Muscle of arm (tissue), 14 donors: ENCODE measurements around the gene OXSM. TPM values are rescaled to one million over a fixed set of nuclear protein-coding genes. Genes with fewer than 3 reads are reported as not detected.
A peak's percentile ranks its signal among the peaks of the same experiment; 100 is the strongest.

Experiments
- DNase-seq: peaks from one replicate; pipeline ENCODE4 v3.0.0-alpha.2; 2013
- long read RNA-seq, 11 donors: transcript quantifications; one replicate each; lab custom pipeline, GENCODE V29; 2026
- polyA plus RNA-seq, 12 donors: library from polyadenylated mRNA; unstranded; fragments of 120-200 nt; gene quantifications; one replicate each; pipeline ENCODE4 v1.2.1, GENCODE V29; 2013; ENCODE audit not compliant: insufficient read length in 12 of 12

Gene OXSM
- 10 to 100 TPM in 10 of 12 donors, 1 to 10 TPM in 1, not detected in 1; 10.0 to 15.2 (median 12.1) TPM for polyA plus RNA-seq
- long read RNA-seq, donor 1, transcript OXSM-201 (3 exons, 1,519 nt): major isoform, 6 of 21 reads
- long read RNA-seq, donor 1, partial matches to known transcripts: 14 of 21 reads
- long read RNA-seq, donor 1, other reads (novel, unspliced or antisense): 0 of 21 reads
- long read RNA-seq, donor 2, transcript OXSM-201 (3 exons, 1,519 nt): major isoform, 5 of 5 reads
- long read RNA-seq, donor 2, partial matches to known transcripts: 0 of 5 reads
- long read RNA-seq, donor 2, other reads (novel, unspliced or antisense): 0 of 5 reads
- long read RNA-seq, donor 3, partial matches to known transcripts: 0 of 4 reads
- long read RNA-seq, donor 3, other reads (novel, unspliced or antisense): 0 of 4 reads
- long read RNA-seq, donor 4, partial matches to known transcripts: 6 of 7 reads
- long read RNA-seq, donor 4, other reads (novel, unspliced or antisense): 0 of 7 reads
- long read RNA-seq, donor 5, transcript OXSM-201 (3 exons, 1,519 nt): major isoform, 8 of 10 reads
- long read RNA-seq, donor 5, partial matches to known transcripts: 0 of 10 reads
- long read RNA-seq, donor 5, other reads (novel, unspliced or antisense): 0 of 10 reads
- long read RNA-seq, donor 6, partial matches to known transcripts: 0 of 1 reads
- long read RNA-seq, donor 6, other reads (novel, unspliced or antisense): 0 of 1 reads
- long read RNA-seq, donor 7, partial matches to known transcripts: 0 of 2 reads
- long read RNA-seq, donor 7, other reads (novel, unspliced or antisense): 0 of 2 reads
- long read RNA-seq, donor 8, partial matches to known transcripts: 9 of 12 reads
- long read RNA-seq, donor 8, other reads (novel, unspliced or antisense): 0 of 12 reads
- long read RNA-seq, donor 9: 0 reads
- long read RNA-seq, donor 10, partial matches to known transcripts: 0 of 2 reads
- long read RNA-seq, donor 10, other reads (novel, unspliced or antisense): 0 of 2 reads
- long read RNA-seq, donor 11, partial matches to known transcripts: 12 of 16 reads
- long read RNA-seq, donor 11, other reads (novel, unspliced or antisense): 0 of 16 reads

DNA sequence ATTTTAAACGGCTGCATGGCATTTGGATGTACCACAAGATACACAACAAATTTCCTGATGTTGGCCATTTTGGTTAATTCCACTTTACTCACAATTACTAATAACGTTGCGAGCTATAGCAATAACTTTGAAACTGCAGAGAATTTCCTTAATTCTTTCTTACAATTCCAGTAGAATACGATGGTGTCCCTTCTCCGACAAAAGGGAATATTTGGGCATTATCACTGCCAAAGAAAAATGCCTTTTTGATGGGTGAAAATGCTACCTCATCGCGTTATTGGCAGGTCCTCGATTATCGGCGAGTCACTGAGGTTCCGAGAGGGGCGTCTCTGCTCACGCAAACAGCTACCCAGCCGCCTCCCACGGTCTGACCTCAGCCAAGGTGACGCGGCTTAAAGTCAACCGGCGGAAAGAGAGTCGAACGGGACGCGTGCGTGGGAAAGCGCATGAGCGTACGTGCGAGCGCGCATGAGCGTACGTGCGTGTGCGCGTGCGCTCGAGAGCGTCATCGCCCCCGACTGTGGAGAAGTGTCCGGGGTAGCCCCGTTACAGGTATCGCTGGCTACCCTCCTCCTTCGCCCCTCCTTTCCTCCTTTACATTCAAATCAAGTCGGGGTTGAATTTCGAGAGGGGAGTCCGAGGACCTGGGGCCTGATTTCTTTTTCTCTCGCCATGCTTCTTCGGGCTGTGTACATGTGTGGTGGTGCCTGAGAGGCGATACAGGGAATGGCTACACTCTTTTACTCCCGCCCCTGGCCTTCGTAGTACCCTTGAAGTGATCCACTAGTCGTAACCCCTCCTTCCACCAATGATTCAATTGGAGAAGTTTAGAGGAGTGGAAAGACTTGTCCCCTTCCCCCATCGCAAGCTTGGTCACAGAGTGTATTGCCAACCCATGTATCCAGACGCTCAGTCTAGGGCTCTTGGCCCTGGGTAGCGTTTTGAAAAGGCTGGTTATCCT lies at the start of gene OXSM:
TSS of gene OXSM (plus strand) at position 495 of the 961 bp plus-strand sequence. CDS start 931 bp downstream, outside the sequence.
- peak; percentile 90 for DNase-seq

DNA sequence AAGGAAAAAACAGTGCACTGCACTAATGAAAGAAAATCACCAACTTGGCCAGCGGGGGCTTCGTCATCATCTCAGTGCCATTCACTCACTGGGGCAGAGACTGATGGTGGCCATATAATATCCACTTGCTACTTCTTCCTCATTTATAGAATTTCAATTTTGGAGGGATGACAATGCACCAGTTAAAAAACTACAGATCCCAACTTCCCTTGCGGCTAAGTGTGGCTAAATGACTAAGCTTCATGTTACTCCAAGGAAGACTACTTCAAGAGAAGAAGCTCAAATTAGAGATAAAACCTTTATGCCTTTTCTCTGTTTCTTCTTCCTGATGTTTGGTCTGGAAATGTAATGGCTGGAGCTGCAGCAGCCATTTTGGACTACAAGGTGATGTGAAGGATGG lies 45.4 kb upstream of the OXSM start:
- DNase-seq: no peak

DNA sequence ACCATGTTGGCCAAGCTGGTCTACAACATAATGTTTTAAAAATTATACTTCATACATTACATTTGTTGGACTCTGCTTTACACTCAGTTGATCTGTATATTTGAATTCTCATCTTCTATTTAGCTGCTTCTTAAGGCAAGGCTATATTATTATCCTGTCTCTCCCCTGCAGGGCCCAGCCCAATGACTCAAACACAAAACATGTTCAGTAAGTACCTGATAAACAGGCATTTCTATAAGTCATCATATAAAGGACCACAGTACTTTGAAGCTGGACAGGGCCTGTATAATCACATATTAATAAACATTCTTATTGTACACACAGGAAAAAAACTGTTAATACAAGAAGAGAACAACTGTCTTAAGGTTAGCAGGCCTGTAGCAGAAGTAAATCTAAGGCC lies 42.9 kb upstream of the OXSM start:
- no peak for DNase-seq

DNA sequence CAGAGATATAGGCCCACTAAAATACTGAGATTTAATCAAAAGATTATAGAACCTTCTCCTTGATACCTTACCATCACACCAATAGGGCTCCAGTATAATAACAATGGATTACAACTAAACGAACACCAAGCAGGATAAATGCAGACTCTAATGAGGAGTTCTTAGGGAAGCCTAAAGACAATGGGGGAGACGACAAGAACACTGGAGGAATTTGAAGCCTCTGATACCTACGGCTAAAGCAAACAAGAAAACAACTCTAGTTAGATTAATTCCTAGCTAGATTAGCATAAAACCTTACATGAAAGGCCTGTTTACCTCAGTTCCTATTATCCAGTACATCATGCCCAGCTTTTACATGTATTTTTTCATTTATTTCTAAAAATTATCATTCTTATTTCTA lies 41.7 kb upstream of the OXSM start:
- no peak for DNase-seq

DNA sequence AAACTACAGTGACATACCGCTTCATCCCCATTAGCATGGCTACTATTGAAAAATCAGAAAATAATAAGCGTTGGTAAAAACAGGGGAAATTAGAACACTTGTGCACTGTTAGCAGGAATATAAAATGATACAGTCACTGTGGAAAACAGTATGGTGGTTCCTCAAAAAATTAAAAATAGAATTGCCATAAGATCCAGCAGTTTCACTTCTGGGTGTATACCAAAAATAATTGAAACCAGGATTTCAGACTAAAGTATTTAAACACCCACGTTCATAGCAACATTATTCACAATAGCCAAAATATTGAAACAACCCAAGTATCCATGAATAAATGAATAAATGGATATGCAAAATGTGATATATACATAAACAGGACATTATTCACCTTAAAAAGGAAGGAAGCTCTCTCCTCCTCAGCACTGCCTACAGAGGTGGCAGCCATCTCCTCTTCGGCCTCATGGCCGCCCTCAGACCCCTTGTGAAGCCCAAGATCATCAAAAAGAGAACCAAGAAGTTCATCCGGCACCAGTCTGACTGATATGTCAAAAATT lies 40.8 kb upstream of the OXSM start:
- no peak for DNase-seq

DNA sequence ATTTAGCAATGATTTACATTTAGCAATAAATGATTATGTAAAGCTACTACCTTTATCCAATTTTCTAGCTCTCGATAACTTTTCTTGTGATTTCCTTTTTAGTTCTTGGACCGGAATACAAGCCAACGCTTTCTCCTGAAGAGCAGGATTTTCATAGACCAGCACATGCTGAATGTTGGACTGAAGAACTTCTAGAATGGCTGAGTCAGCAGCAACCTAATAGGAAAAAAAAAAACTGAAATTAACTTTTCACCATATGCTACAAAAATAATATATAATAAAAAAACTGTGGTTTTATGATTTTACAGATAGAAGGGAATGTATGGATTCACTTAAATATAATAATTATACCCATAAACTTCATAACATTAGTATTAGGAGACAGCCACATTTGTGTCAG lies 38.8 kb upstream of the OXSM start:
- no peak for DNase-seq

DNA sequence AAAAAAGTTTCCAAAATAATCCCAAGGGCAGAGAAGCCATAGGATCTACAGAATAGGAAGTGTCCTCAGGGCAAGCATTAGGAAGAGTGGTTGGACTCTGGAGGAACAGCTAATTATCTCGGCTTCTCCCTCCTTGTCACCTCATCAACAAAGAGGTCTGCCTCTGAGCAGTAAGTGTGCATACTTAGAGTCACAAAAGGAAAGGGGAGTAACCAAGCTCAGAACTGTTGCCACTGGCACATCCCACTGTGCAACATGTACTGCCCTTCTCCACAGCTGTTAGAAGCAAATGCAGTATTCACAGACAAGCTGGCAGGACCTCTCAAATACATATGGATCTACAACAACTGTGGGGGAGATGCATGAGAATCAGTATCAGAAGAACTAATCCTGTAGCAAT lies 38.2 kb upstream of the OXSM start:
- no peak for DNase-seq

DNA sequence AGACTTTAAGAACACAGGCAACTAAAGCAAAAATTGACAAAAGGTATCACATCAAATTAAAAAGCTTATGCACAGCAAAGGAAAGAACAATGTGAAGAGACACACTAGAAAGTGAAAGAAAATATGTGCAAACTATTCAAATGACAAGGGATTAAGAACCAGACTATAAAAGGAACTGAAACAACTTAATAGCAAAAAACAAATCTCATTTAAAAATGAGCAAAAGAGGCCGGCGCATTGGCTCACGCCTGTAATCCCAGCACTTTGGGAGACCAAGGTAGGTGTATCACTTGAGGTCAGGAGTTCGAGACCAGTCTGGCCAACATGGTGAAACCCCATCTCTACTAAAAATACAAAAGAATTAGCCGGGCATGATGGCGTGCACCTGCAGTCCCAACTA lies 21.0 kb upstream of the OXSM start:
- DNase-seq: no peak

DNA sequence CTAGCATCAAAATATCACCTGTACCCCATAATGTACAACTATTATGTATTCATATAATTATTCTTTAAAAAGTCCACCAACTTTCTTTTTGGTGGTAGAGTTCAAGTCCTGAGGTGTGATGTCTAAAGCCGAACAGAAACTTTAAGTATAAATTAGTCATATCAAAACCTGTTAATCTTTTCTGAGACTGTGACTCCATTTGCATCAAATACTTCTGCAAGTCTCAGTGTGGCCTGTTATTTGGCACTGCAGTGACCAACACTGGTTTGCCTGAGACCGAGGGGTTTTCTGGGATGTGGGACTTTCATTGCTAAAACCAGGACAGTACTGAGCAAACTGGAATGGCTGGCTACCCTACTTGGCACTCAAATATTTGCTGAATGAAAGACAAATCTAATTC lies 14.0 kb upstream of the OXSM start:
- DNase-seq: no peak

DNA sequence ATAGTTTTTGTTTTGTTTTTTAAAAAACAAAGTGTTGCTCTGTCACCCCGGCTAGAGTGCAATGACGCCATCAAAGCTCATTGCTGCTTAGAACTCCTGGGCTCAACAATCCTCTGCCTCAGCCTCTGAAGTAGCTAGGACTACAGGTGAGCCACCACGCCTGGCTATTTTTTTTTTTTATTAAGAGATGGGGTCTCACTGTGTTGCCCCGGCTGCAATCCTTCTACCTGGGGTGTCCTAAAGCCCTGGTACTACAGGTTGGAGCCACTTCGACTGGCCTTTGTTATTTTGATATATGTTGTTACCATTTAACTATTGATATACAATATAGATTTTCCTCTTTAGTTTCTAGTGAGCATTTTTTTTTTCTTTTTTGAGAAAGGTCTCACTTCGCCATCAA lies 9.3 kb upstream of the OXSM start:
- no peak for DNase-seq

DNA sequence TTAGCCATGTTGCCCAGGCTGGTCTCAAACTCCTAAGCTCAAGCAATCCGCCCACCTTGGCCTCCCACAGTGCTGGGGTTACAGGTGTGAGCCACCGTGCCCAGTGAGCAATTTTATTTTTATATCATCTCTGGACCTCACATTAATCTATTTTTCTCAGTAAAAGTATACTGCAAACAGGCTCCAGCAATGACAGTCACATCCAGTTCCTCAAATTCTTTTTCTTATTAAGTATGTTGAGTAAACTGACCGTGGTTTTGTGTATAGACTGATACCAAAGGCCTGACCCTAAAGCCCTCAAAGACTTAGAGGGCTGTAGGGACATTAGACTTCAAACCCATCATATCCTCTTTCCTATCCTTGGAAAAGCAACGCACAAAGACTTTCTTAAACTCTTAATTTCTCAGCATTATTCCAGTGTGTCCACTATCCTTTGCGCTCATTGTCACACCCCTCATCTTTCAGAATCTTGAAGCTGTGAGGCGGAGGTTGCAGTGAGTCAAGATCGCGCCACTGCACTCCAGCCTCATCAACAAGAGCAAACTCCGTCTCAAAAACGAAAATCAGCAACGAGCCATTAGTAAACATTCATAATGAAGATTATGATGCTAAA lies 8.6 kb upstream of the OXSM start:
- no peak for DNase-seq

DNA sequence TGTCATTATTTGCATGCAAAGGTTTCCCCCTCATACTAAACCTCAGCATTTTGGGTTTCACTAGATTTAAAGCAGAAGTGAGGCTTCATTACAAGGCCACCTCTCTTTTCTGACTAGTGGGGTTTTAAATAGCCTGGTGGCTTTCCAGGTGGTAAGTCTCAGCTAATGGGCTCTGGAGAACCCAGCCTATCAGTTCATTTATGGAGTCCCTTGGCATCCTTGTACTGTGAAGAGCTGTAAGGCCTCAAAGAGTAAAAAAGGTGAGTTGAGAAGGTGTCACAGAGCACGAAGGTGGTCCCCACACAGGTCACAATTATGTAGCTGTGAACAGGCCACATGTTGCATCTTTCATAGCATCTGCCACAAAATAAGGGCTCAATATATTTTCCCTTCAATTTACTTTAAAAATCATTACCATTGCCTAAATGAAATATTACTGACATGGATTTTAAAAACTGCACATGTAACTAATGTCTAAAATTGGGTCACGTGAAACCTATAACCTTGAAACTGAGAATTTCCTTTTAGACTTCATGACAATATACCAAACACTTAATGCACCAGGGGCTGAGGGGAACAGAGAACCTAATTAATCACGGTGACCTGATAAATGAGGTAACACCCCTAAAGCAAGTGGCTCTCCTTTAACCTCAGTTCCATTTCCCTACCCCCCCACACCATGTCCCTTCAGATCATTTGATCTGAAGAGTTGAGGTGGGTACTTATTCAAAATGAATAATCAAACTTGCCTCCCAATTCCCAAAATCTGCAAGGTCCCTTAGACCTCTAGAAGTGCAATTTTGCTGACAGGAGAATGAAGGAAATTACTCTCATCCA lies 7.9 kb upstream of the OXSM start:
- no peak for DNase-seq

DNA sequence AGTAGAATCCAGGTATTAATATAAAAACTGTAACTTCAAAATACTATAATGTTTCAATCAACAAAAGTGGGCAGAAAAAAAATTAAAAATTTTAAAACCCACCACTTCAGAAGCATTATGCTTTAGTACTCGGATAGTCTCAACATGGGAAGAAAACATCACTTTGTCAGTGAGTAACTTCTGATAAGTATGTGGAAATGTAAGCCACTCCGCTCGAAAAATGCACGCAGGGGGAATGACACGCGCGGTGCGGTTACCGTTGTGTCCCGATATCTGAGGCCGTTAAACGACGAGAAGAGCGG lies 7.3 kb upstream of the OXSM start:
- no peak for DNase-seq

DNA sequence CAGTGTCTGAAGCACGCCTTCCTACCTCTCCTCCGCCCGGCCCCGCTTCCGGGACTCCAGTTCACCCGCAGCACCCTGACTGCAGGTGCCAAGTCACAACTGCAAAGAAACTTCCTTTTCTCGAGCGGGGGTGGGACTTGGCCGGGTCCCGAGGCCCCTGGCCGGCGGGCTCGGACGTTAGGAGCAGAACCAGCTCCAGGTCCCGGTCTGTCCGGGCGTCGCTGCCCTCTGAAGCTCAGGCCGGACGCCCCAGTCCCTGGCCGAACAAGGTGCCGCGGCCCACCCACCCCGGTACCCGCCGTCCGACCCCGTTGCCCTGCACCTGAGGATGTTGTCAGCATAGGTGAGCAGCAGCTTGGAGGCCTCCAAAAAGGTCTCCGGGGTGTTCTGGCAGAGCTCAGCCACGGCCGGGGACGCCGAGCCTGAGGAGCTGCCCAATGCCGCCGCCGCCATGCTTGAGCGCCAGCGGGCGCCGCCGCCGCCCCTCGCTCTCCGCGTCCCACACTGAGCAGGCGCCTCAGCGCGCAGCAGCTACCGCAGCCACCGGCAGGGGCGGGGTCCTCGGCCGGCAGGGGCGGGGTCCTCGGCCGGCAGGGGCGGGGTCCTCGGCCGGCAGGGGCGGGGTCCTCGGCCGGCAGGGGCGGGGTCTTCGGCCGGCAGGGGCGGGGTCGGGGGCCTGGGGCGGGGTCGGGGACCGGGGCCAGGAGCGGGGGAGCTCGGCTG lies 6.8 kb upstream of the OXSM start, which contains the start of gene NGLY1:
TSS of gene NGLY1 (minus strand) at position 506 of the 723 bp plus-strand sequence. CDS start at position 453, 53 bp downstream.
- peak; percentile 78 for DNase-seq

DNA sequence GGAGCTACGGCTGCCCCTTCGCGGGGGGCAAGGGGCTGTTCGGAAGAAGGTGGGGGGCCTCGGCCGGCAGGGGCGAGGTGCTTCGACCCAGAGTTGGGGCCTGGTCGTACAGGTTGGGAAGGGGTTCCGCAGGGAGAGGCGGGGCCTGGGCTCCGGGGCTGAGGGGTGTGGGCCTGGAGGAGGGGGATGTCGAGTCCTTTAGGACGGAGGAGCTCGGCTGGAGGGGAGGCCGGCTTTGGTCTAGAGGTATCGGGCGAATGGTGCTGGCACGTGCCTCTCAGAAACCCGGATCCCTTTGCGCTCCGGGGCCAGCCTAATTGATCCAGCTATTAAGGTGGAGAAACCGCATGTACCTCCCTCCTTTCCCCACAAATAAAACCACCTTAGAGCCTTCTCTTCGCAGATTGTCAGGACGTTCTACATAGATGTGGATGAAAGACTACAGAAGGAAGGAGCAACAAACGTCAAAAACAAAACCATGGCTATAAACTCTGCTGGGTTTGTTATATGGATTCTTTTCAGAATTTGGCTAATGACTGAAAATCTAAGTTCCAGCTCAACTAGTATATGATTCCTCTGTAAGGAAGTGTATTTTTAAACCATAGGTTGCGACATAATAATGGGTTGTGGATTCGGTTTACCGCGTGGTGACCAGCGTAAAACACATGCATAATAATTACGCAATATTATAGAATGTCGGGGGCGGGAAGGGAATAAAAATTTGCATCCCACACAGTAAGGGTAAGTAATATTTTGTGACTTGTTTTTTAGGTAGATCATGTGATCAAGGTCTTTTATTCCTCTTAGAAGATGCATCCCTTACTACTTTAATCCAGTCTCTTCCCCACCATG lies 6.0 kb upstream of the OXSM start:
- peak; percentile 62 for DNase-seq

DNA sequence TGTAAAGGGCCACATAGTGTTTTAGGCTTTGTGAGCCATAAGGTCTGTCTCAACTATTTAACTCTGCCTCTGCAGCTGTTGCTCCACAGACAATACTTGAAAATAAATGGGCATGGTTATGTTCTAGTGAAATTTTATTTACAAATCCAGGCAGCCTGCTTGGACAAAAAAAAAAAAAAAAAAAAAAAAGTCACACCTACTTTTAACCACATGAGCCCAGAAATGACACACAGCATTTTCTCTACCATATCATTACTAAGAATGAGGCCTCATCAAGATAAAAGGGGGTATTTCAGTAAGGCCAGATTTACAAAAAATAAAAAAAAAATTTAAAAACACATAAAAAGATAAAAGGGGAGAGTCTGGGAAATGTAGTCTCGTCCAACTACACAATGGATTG lies 4.9 kb upstream of the OXSM start:
- DNase-seq: no peak

DNA sequence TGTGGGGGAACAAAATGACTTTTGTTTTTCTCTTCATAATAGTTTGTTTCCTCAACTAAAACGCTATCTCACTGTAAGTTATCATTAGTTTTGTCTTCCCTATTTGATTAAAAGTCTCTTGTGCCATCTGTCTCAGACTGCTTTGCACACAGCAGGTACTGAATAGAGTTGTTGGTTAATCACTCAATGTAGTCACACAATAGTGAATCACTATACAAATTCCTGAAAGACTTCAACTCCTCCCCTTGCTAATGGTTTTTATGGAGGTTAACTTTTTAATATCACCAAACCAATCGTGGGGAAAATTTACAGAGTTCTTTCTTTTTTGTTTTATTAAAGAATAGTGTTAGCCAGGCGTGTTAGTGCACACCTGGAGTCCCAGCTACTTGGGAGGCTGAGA lies 4.1 kb upstream of the OXSM start:
- no peak for DNase-seq

DNA sequence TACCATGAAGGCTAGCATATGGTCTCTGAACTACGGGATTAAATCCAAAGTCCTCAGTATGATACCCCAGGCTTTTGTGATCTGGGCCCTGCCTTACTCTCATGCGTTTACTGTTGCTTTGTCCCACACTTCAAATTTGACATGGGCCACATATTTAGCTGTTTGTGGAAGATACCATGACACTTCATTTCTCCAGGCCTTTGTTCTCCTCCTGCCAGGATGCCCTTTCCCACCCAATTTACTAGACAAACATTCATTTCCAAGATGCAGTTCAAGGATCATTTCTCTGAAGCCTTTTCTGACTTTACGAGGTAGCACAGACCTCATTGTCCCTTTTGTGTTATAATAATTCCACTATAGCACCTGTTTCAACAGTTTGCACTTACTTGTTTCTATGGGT lies 2.2 kb upstream of the OXSM start:
- no peak for DNase-seq
